ENCODE results near the gene MT1A. TPM values are rescaled to one million over a fixed set of nuclear protein-coding genes. Genes with fewer than 3 reads are reported as not detected.

Gene MT1A
- total RNA-seq, 4 donors from 2014 or later = 18.8 to 365 (median 93.3) TPM; not detected in 1

GRCh38 chr16:56686758-56687157 lies 48.3 kb downstream of the MT1A start:
- H3K4me1 ChIP-seq = peaks cover 0 to 28% (median 5%) of the 10 kb centered on the region in 4 donors
- H3K9me3 ChIP-seq = peaks cover 0 to 7% (median 0%) of the 10 kb centered on the region in 4 donors
- 86 to 88% methylated on average over 7 of the region's 7 CpGs for WGBS, 2 donors
- no peak overlapping the region for H3K27ac ChIP-seq
- peaks cover 0 to 16% (median 0%) of the 10 kb centered on the region in 3 donors for H3K36me3 ChIP-seq
- no peak for TF ChIP-seq EP300 (IDR thresholded peaks at IDR 0.05)
- TF ChIP-seq, protein P1, sequence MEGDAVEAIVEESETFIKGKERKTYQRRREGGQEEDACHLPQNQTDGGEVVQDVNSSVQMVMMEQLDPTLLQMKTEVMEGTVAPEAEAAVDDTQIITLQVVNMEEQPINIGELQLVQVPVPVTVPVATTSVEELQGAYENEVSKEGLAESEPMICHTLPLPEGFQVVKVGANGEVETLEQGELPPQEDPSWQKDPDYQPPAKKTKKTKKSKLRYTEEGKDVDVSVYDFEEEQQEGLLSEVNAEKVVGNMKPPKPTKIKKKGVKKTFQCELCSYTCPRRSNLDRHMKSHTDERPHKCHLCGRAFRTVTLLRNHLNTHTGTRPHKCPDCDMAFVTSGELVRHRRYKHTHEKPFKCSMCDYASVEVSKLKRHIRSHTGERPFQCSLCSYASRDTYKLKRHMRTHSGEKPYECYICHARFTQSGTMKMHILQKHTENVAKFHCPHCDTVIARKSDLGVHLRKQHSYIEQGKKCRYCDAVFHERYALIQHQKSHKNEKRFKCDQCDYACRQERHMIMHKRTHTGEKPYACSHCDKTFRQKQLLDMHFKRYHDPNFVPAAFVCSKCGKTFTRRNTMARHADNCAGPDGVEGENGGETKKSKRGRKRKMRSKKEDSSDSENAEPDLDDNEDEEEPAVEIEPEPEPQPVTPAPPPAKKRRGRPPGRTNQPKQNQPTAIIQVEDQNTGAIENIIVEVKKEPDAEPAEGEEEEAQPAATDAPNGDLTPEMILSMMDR (IDR thresholded peaks at IDR 0.05) = no peak
- TF ChIP-seq POLR2A (IDR thresholded peaks at IDR 0.05) = no peak
- no peak for DNase-seq (ENCODE audit: low spot score in 2 of 2)
- no peaks in the 10 kb centered on the region for H3K27me3 ChIP-seq
- no peak overlapping the region for H3K4me3 ChIP-seq

DNA sequence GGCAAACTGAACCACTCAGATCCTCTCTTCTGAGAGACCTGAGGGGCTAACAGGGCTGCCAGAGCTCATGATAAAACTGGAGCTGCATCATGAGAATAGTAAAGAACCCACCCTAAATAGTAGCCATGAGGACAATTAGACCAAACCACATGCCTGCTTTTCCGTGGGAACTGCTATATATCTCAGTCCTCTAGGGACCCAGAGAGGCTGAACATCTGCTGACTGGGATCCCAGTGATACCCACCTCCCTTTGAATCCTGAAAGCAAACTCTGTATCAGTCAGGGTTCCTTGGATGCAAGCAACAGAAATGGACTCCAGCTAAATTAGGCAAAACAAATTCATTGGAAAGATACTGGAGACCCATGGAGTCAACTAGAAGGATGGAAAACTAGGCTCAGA lies 50.3 kb downstream of the MT1A start:
- H3K4me1 ChIP-seq = peaks cover 0 to 13% (median under 1%) of the 10 kb centered on the region in 4 donors
- peaks cover 0 to 16% (median 0%) of the 10 kb centered on the region in 3 donors for H3K36me3 ChIP-seq
- H3K27ac ChIP-seq = no peak overlapping the region
- 29 to 41% methylated on average over 1 of the region's 1 CpG for WGBS, 2 donors
- TF ChIP-seq POLR2A (IDR thresholded peaks at IDR 0.05) = no peak
- TF ChIP-seq EP300 (IDR thresholded peaks at IDR 0.05) = no peak
- TF ChIP-seq, protein P1 (IDR thresholded peaks at IDR 0.05) = no peak
- no peak for DNase-seq (ENCODE audit: low spot score in 2 of 2)
- peaks cover 0 to 7% (median 0%) of the 10 kb centered on the region in 4 donors for H3K9me3 ChIP-seq
- no peaks in the 10 kb centered on the region for H3K27me3 ChIP-seq
- H3K4me3 ChIP-seq = no peak overlapping the region

DNA sequence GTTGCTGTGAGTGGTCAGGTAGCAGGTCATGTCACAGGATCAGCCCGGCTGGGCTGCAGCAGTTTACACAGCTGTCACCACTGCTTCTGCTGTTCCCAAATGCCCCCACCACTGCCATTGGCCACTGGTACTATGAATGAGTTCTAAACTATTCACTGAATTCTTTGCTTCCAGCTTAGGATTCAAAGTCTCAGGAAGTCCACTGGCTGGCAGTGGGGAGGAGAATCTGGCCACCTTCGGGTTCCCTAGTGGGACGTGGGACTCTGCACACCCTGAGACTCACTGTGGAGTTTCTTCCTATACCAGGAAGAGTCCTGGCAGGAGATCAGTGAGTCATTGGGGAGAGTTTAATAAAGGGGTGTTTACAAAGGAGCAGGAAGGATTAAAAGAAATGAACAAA lies 50.7 kb downstream of the MT1A start:
- TF ChIP-seq EP300 (IDR thresholded peaks at IDR 0.05) = no peak
- TF ChIP-seq, protein P1 (IDR thresholded peaks at IDR 0.05) = no peak
- TF ChIP-seq POLR2A (IDR thresholded peaks at IDR 0.05) = no peak
- no peak for DNase-seq (ENCODE audit: low spot score in 2 of 2)
- Histone ChIP-seq H3K4me3 (no peak overlapping the region), H3K4me1 (peaks cover 0 to 8% (median 0%) of the 10 kb centered on the region in 4 donors), H3K27ac (no peak overlapping the region), H3K27me3 (no peaks in the 10 kb centered on the region), H3K36me3 (peaks cover 0 to 16% (median 0%) of the 10 kb centered on the region in 3 donors), H3K9me3 (peaks cover 0 to 7% (median 0%) of the 10 kb centered on the region in 4 donors)
- 60 to 69% methylated on average over 3 of the region's 3 CpGs for WGBS, 2 donors

Other genes starting within 250 kb of the MT1A start
- 100 to 1,000 TPM; 263 to 334 (median 292) TPM for gene AMFR, start 213.1 kb upstream of the MT1A start, total RNA-seq
- 10 to 100 TPM; 41.5 to 57.3 (median 47.2) TPM for gene NUDT21, start 187.3 kb upstream of the MT1A start, total RNA-seq
- gene OGFOD1, start 187.1 kb upstream of the MT1A start, total RNA-seq = 10 to 100 TPM; 28.8 to 39.6 (median 35.6) TPM
- 100 to 1,000 TPM in 3 of 4 donors, 10 to 100 TPM in 1; 79.8 to 144 (median 120) TPM for gene BBS2, start 118.6 kb upstream of the MT1A start, total RNA-seq
- not detected for gene MT4, start 73.6 kb upstream of the MT1A start, total RNA-seq
- gene MT3, start 49.1 kb upstream of the MT1A start, total RNA-seq = 100 to 1,000 TPM in 3 of 4 donors, 10 to 100 TPM in 1; 92.4 to 291 (median 156) TPM
- gene MT2A, start 30.1 kb upstream of the MT1A start, total RNA-seq = 100 to 1,000 TPM; 154 to 612 (median 354) TPM
- 1,000 to 10,000 TPM in 1 of 4 donors, 100 to 1,000 TPM in 3; 229 to 1,068 (median 290) TPM for gene MT1E, start 12.9 kb upstream of the MT1A start, total RNA-seq
- gene MT1M, start 6.0 kb upstream of the MT1A start, total RNA-seq = 100 to 1,000 TPM in 1 of 4 donors, 10 to 100 TPM in 3; 38.5 to 103 (median 53.2) TPM
- gene MT1B, start 13.2 kb downstream of the MT1A start, total RNA-seq = not detected
- gene MT1F, start 19.3 kb downstream of the MT1A start, total RNA-seq = 10 to 100 TPM in 2 of 4 donors, 1 to 10 TPM in 2; 3.0 to 34.3 (median 11.3) TPM
- 10 to 100 TPM in 3 of 4 donors, not detected in 1; 41.1 to 87.7 (median 49.2) TPM for gene MT1G, start 29.4 kb downstream of the MT1A start, total RNA-seq
- gene MT1H, start 31.1 kb downstream of the MT1A start, total RNA-seq = 1 to 10 TPM in 2 of 4 donors, not detected in 2; 2.4 to 5.1 TPM
- 1,000 to 10,000 TPM in 2 of 4 donors, 100 to 1,000 TPM in 2; 457 to 1,918 (median 1,024) TPM for gene MT1X, start 43.8 kb downstream of the MT1A start, total RNA-seq
- gene NUP93, start 91.5 kb downstream of the MT1A start, total RNA-seq = 10 to 100 TPM; 27.6 to 65.7 (median 43.8) TPM
- gene SLC12A3, start 226.5 kb downstream of the MT1A start, total RNA-seq = not detected

All from tibial nerve (tissue), 4 donors.